ENCODE results near the gene BOD1L1. TPM values are rescaled to one million over a fixed set of nuclear protein-coding genes. Genes with fewer than 3 reads are reported as not detected.

Gene BOD1L1
- polyA plus RNA-seq, 12 donors = 30.4 to 51.0 (median 36.4) TPM; not detected in 1

DNA sequence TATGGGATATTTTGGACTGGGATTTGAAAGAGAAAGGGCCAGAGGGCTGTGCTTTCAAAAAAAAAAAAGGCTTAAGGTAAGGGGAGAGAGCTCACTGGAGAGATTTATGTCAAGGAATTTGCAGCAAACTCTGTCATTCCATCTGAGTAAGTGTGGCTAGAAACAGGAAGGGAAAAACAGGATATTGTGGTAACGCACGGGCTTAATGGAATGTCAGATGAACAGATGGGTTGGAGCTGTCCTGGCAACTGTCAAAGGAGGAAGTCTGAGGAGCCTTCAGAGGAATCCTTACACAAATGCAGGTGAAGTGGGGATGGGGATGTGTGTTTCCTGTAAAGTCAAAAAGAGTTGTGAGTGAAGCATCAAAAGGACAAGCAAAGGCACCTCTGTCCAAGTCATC, 68.1 kb downstream of the BOD1L1 start:
- no peak for DNase-seq

DNA sequence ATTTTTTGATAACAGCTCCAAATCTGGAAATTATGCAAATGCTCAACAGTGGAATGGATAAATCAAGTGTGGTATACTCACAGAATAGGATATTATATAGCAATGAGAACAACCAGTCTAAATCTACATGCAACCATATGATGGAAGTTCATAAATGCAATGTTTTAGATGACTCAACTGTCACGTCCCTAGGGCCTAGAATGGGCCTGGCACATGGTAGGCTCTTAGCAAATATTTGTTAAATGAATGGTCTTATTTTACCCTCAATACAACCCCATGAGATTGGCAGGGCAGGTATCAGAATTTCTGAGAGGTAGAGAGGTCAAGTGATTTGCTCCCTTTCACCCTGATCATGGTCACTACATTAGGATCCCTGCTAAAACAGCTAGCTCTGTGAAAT, 68.6 kb downstream of the BOD1L1 start:
- DNase-seq = no peak

DNA sequence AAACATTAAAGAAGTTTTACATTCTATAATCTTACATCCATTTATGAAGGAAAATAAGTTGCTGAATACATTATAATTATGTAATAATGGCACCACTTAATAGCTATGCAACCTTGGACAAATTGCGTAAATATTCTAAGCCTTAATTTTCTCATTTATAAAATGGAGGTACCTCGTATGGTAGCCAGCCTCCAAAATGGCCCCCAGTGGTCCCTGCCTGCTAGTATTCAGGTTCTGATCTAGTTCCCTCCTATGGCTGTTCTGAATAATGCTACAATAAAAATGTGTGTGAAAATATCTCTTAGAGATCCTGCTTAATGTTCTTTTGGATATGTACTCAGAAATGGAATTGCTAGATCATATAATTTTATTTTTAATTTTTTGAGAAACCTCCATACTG, 72.2 kb downstream of the BOD1L1 start:
- DNase-seq = no peak

DNA sequence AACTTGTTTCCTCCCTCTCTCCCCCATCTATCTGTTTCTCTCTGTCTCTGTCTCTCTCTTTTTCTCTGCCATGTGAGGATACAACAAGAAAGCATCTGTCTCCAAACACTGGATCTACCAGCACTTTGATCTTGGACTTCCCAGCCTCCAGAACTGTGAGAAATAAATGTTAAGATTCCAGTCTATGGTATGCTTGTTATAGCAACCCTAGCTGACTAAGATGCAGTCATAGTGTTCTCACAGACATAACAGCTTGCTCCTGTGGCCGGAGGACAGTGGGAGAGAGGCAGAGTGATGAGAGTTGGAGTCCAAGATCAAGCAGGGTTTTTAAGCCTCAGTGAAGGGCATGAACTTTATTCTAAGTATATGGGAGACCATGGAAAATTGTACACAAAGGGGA, 74.4 kb downstream of the BOD1L1 start:
- no peak for DNase-seq

DNA sequence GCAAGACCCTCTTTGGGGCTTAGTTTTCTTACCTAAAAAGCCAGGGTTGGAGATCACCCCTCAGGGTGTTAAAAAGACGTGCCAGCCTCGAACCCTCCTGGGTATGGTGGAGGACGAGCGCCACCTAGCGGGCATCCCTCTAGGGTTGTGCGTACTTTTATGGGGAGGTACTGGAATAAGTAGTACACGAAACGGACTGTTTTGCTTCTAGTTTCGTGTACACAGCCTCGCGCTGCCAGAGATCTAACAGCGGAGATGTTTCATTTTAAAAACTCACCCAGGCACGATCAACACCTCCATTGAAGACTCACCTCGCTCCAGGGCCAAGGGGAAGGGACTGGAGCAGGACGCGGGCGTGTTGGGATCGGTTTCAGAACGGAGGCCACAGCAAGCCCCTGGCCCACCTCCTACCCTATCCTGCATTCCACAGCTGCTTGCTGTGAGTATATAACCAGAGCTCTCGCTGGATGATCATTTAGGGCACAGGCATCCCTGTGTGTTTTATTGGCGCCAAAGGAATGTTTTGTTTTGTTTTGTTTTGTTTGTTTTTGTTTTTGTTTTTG, 78.5 kb downstream of the BOD1L1 start:
- DNase-seq = peak; percentile 79

DNA sequence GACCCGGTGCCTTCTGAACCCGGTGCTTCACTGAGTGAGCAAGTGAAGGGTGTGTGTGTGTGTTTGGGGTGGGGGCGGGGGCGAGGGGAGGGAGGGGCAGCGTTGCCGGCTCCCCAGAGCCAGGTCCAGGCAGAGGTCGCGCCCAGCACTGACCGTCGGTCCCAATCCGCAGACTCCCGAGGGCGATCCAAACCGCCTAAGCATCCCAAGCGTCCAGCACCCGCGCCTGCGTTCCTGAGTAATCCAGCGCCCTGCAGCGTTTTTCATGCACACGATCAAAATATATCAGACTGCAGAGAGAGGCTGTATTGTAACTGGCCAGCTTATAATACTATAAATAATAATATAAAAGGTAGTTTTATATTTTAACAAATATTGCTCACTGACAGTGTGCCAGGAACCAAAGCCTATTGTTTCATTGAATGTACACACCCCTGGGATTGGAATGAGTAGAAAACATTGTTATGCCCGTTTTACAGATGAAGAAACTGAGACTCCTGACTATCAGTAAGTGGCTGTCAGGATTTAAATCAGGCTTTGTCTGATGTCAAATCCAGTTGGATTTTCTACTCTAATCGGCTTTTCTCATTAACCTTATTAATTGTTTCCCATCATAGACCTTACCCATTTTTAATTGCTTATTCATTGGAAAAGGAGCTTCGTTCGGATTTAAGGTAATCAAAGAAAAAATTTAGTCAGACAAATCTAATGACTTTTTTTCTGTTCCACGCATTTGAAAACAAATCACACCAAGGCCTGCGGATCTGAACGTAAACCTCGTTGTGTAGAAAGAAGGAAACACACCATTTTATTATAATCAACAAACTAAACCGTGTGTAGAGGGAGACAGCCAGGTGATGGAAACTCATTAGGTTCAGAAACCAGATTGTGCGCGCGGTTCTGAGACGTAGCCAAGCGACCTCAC, 79.2 kb downstream of the BOD1L1 start:
- no peak for DNase-seq

DNA sequence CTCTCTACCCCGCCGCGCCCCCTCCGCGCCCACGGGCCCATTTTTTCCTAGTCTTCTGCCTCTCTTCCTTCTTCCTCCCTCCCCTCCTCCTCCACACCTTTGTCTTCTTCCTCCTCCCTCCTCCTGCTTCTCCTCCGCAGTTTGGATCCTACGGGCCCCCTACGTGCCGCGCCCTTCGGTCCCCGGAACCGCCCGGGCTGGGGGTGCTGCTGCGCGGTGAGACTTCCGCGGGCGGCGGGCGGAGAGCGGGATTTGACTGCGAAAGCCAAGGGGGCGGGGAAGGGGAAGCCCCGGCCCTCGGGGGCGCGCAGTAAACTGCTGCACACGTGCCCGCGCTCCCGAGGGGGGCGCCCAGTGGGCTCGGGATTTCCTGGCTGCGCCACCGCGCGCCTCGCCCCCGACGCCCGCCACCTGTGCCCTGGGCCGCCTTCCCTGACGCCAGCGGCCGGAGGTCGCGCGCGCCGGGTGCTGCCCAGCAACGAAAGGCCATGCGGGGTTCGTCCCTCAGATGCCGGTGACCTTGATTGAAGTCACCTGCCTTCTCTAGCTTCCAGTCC, 80.0 kb downstream of the BOD1L1 start:
- DNase-seq = no peak

DNA sequence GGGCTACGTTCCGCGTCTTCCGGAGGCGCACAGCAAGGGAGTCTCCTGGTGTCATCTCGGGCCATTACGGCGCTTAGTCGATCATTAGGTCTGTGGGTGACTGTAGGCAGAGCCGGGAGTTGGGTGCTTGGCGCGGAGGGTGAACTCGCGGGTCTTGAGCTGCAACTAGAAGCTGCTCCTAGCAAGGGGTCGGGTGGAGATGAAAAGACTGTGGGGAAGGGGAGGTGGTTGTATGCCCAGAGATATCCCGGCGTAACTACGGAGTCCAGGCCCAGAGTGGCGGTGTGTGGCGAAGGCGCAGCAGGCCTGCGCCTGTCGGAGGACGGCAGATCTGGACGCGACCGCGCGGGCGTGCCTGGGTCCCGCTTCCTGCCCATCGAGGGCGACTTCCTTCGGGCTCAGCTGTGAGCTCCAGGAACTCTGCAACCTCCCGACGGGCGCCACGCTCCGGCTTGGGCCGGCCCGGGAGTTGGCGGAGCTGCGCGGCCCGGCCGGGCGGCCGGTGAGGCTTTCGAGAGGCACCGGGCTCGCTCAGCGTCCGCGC, 80.5 kb downstream of the BOD1L1 start:
- no peak for DNase-seq

DNA sequence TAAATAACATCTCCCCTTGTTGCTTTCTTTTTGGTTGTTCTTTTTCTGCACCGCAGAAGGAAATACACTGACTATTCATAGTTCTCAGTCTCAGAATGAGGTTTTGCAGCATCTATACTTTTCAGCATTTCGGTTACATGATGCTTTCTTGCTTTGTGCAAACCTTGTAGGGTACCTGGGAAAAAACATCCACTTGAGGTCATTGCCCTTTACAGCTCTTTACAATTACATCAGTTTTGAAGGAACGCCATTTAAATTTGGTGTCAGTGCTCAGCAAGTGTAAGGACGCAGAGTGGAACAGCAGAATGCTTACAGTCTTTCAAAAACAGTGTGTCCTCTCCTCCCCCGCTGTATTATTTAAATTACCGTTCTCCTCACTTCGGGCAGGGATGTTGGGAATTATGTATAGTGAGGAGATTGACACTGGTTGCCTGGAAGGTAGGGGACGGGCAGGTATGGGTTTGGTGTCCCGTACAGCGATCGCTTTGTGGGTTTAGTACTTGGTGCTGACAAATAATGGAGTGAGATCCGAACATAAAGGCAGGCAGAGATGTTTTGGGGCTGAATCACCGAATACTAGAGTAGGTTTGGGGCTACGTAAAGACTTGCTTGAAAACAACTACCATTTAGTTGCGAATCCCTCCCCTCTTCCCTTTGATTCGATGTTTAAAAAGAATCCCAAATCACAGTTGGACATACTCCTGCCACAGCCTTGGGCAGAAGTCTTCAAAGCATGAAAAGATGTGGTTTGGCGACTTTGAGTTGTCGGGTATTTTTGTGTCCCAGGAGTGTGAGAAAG, 81.2 kb downstream of the BOD1L1 start:
- no peak for DNase-seq

DNA sequence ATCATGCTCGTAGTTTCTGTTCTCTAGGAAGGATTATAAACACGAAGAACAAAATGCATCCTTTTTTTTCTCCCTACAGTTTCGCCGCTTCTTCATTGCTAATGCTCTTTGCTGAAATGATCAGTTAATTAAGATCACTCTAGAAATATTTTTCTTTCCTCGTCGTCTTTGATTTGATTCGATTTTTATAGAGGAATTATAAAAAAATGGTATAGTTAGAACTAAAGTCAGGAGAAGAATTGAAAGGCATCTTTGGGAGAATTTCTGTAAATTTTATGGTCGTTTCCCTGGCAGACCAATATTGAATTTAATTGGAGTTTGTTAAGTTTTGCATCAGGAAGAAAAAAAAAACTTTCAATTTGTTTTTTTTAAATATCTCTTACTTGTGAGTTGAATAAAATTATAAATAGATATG, 82.1 kb downstream of the BOD1L1 start:
- DNase-seq = no peak

DNA sequence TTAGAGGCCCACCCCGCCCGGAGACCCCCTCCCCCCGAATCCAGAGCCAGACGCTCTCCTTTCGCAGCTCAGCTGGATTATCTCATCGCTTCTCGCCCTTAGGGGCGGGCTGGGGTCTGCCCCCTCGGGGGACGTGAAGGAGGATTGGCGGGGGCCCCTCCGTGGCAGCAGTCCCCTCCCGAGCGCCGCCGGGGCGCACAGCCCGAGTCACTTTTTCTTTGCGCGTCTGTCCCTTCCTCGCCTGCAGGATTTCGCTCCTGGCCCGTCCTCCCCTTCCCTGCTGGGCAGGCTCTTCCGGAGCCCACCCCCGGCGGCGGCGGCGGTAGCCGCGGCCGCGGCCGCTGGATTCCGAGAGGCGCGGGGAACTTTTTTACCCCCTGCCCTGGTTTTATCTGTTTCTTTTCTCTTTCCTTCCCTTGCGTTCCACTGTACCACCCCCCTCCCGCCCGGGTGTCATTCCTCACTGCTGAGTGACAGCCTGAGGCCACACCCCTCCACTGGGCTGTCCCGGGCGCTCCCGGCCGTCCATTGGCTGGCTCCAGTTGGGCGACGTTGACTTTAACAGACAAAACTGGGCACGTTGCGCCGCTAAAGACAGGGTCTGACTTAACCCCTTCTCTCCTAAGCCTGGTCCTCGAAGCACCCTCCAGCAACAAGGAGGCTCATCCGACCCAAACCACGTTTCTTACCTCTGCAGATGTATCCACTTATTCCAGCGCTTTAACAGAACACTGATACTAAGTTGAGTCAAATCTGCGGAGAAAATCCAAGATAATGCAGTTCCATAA, 82.7 kb downstream of the BOD1L1 start:
- peak; percentile 81 for DNase-seq

DNA sequence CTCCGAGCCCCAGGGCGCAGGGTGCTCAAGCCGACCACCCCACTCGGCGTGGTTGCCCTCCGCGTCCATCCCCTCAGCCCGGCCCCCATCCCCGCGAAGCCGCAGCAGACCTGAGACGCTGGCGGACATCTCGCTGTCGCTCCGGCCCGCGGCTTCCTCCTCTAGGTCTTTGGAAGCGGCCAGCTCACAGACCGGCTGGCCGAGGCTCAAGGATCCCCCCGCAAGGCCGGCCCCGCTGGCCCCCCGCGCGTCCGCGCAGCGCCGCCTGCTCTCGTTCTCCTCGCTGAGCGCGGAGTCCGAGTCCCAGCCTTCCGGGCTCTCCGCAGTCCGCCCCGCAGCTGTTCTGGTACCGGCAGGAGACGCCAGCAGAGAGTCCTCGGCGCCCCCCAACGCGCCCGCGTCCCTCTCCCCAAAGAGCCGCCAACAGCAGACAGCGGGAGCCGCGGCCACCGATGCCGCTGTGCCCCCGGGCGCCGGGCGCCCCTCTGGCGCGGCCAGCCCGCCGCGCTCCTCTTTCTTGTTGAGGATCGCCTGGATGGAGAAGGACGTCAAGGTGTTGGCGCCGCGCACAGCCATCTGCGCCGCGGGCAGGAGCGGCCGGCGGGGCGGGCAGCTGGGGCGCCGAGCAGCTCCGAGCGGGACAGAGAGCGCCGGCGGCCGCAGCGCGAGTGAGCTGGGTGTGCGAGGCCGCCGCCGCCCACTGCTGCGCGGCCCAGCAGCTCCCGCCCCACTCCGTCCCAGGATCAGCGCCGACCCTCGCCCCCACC, 83.5 kb downstream of the BOD1L1 start, which contains the start of gene NKX3-2:
Gene NKX3-2, minus strand, starts transcription at position 670 of the 767 bp plus-strand sequence. Its CDS starts 94 bp downstream, at position 576.
- DNase-seq = no peak

DNA sequence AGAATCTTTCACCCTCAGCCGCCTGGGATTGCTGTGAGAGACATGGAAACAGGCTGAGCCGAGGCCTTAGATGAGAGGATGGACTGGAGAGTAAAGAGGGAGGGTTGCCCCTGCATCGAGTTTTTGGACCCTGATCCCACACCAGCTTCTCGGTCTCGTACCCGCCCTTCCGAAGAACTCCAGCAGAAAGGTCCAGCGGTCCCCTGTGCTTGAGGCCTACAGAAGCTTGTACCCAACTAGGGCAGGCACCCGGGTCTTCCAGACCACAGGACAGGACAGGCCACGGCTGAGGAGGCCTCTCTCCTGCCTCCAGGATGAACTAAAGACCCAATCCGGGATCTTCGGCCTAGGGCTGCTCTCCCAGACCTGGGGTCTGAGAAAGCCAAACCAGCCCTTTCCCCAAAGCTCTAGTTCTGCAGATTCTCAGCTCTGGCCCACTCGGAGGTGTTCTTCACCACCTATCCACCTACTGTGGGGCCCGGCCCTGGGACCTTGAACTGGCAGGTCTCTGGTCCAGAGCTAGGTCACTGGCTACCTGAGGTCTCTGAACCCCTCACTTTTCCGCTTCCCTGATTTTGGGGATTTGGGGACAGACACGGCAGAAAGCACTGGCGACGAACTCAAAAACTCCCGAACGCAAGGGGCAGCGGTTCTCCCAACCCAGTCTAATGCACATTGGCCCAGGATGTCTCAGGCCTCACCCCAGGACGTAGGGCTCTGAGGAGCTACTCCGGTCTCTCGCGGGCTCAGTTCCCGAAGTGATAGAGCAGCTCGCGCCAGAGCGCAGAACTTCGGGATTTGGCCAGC, 84.3 kb downstream of the BOD1L1 start:
- no peak for DNase-seq

DNA sequence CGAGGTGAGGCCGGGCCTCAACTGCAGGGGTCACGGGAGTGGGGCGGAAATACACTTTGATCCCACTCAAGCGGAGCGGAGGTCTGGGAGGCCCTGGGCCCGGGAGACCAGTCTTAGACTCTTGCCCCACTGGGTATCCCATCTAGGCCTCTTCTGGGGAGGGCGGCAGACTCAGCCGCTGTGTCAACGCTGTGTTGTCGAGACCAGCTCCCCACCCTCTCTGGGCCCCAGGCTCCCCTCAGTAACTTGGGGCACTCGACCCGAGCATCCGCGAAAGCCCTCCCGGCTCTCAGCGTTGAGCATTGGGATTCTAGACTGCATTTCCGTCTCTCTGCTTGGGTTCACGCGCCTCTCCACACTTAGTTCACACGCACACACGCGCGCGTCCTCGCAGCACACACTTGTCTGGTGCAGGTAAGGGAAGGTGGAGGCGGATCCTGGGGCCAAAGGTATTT, 84.9 kb downstream of the BOD1L1 start:
- no peak for DNase-seq

DNA sequence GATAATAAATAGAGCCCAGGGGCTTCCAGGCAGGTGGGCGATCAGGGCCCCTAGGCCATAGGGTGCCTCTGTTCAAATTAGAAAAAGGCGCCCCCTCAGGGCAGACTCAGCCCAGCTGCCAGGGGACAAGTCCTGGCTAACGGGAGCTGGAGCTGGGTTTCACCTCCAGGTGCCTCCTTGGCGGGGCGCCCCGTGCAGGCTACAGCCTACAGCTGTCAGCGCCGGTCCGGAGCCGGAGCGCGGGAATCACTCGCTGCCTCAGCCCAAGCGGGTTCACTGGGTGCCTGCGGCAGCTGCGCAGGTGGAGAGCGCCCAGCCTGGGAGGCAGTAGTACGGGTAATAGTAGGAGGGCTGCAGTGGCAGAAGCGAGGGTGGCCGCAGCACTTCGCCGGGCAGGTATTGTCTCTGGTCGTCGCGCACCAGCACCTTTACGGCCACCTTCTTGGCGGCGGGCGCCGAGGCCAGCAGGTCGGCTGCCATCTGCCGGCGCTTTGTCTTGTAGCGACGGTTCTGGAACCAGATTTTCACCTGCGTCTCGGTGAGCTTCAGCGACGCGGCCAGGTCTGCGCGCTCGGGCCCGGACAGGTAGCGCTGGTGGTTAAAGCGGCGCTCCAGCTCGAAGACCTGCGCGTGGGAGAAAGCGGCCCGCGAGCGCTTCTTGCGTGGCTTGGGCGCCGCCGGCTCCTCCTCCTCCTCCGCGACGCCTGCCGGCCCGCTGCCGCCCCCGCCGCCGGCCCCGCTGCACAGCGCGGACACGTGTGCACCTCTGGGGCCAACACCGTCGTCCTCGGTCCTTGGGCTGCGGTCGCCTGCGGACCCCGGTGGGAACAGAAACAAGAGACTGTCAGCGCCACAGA, 85.6 kb downstream of the BOD1L1 start:
- no peak for DNase-seq

DNA sequence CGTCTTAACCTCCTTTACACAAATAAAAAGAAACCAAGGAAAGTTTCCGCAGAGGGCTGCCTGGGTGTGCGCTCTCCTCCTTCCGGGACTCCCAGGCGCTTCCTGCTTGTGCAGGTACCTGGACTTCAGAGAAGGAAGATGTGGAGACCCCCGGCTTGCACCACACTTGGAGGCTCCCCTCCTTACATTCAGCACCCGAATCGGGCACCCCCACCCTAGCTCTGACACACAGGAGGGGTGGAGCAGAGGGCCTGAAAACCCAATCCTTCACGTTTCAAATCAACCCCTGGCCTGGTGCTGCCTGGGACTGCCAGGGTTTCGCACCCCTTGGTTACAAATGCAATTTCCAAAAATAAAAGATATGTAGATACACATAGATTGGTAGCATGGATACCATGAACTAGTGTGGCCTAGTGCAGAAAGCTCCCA, 86.3 kb downstream of the BOD1L1 start:
- no peak for DNase-seq

DNA sequence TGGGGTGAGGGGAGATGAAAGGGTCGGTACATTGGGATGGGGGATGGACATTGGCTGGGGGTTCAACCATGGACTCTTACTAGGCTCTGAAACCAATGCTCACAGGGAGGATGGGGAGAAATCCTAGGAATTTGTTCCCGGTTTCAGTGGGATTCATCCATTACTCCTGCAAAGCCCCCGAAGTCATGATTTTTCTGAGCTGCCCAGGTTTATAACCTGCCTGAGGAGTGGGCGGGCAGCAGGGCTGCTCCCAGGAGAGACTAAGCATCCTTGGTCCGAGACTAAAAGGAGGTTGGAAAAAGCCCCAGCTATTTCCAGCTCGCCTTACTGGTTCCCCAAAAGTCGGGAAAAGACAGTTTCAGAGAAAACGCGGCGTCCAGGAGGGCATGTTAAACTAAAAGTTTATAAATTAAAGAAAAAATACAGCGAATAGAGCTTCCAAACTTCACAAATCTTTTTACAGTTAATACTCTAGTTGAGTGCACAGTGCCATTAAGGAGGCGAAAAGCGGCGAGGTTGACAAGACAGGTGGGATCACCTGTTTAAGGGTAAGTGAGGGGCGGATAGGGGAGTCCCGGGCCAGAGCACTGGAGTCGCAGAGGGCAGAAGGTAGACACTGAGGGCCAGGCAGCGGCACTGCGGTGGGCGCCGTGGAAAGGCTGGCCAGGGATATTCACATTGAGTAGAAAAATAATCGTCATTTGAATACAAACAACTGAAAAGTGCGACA, 86.9 kb downstream of the BOD1L1 start:
- no peak for DNase-seq
